NCI-H2196 treated with DMSO at 0.1 percent for 48 hours (cell line): ENCODE data around the gene IMMP2L.
"Not testable (repeated sequence)": the region's sequence is repeated elsewhere in the genome, so short reads cannot be mapped to it uniquely, and the experiment has no call there.

Source experiments
- DNase-seq: peaks from one replicate; lab custom pipeline; 2025; ENCODE audit not compliant: unreplicated experiment; lab: John Stamatoyannopoulos, UW

Gene IMMP2L

DNA sequence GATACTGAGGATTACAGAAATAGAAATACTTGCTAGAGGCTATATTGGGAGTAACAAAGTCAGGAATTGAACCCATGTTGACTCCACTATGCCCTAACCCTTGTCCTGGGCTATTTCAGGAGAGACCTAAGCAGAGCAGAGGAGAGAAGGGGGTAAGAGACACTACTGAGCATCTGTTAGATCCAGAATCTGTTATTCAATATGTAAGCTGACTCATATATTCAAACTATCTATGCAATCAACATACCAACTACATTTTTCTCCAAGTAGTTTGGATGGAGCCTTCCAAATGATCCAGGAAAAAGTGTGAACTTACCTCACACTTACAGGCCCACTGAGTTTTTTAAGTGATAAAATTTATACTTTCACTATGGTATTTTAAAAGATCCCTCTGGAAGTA is 216.1 kb downstream of the IMMP2L start:
- DNase-seq, result no peak

DNA sequence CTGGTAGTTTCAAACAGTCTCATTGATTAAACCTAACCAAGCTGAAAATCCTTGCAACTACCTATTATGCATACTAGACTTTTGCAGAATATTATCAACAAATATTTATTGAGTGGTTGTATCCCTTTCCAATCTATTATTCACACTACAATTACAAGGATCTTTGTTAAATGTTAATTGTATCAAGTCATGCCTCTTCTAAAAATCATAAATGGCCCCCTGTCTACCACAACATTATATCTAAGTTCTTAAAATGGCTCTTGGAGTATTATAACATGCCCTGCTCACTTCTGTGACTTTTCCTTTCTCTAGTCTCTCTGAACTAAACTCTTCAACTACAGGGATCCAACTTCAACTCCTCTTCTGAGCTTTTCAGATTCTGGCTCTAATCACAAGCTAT is 219.3 kb downstream of the IMMP2L start:
- no peak for DNase-seq

GRCh38 chr7:111339006-111339405 is 223.3 kb downstream of the IMMP2L start:
- DNase-seq, result no peak

- no peak for DNase-seq
These were observed 229.3 kb downstream of the IMMP2L start for GRCh38 chr7:111333010-111333409.

GRCh38 chr7:111330235-111330523 is 232.1 kb downstream of the IMMP2L start:
- DNase-seq, result no peak

DNA sequence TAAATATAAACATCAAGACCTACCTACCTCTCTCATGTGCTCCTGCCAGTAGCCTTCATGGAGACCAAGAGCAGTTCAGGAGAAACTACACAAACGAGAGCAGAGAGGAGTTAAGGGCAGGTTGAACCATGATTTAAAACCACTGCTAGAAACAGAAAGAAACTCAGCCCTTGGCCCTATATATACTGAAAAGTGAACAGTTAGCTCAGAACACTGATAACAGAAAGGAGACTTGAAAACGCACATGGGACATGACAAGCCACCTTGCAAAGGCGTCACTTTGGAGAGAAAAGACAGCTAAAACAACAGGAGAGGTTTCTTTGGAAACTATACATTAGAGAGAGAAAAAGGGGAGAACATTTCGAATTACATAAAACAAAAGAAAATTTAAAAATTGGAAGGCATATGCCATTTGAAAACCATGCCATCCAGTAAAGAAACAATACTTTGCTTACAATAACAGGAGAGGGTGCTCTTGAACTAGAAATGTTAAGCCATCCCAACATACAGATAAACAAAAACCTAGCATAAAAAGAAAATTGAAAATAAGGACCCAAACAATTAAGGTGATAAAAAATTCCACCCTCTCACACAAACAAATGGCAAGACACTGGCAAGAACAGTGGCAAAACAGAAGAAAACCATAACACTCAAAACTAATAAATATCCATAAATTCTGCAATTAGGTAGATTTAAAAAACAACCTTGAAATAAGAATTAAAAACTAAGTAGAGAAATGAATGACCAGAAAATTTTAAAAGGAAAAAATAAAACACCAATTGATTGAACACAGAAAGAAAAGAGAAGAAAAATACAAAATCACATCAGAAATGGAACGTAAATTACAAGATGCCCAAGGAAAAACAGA is 232.7 kb downstream of the IMMP2L start:
- DNase-seq, result no peak

GRCh38 chr7:111328487-111328886 is 233.8 kb downstream of the IMMP2L start:
- DNase-seq, result no peak

DNA sequence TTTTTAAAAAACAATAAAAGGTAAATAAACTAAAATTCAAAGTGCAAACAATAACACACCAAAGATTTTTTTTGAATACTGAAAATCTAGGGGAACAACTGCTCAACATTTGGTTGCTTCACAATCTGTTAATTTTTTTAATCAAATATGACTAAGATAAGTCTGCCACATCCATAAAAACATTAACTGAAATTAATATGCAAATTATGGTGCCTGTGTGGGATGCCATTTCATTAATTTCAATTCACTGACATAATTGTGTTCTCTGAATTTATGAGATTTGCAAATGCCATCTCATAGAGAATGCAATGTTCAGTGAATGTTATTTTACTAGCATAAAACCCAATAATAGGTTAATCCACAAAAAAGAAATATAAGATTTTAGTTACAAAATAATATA is 237.5 kb downstream of the IMMP2L start:
- DNase-seq, result no peak

- DNase-seq, result no peak
These were observed 238.1 kb downstream of the IMMP2L start for GRCh38 chr7:111324228-111324627.

DNA sequence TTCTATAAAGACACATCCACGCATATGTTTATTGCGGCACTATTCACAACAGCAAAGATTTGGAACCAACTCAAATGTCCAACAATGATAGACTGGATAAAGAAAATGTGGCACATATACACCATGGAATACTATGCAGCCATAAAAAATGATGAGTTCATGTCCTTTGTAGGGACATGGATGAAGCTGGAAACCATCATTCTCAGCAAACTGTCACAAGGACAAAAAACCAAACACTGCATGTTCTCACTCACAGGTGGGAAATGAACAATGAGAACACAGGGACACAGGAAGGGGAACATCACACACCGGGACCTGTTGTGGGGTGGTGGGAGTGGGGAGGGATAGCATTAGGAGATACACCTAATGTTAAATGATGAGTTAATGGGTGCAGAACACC is 238.6 kb downstream of the IMMP2L start:
- DNase-seq, result not testable (repeated sequence)

DNA sequence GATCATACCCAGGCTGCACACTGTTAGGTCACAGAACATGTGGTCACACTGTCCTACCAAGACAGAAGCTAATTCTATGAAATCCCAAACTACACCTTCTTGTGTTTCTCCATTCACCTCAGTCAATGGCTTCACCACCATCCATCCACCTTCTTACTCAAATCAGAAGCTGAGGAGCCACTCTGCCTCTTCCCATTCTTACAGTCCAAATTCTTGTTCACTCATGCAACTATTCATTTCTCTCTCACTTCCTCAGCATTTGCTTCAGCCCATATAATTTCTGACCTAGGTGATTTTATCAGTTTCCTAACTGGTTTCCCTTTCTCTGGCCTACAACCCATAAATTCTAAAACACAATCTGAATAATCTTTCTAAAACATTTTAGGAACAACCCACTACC is 242.2 kb downstream of the IMMP2L start:
- DNase-seq, result no peak

- DNase-seq, result no peak
These were observed 249.3 kb downstream of the IMMP2L start for GRCh38 chr7:111312966-111313365.

DNA sequence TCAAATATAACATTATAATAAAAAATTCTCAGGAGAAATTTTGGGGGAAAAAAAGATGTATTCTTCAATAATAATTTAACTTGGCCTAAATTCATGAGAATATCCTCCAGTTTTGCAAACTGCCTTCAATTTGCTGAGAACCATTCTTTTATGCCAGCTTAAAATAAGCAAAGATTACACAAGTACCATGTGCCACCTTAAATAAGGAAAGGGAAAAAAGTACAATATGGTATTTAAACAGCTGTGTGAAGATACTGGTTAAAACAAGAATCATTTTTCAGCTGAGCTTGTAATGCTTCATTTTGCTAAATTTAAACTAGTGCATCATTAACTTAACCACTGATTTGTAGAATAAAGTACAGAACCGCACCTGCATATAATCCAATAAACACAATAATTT is 253.6 kb downstream of the IMMP2L start:
- DNase-seq, result no peak

- DNase-seq, result no peak
These were observed 260.4 kb downstream of the IMMP2L start for GRCh38 chr7:111301891-111302290.

DNA sequence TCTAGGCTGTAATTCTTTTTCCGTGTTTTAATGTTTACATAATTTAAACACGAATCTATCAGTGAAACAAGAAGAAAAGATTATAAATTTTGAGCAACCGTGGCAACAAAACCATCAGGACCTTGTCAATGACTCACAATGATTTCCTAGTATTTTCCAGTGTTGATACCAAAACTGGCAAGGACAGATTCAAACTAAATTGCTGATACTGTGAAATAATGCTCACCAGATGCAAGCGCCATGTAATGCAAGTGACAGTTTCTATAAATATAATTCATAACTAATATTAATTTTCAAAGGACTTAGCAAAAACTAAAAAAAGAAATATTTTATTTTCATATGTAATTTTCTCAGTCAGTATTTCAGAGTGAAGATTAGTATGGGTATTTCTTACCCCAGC is 267.8 kb downstream of the IMMP2L start:
- no peak for DNase-seq

DNA sequence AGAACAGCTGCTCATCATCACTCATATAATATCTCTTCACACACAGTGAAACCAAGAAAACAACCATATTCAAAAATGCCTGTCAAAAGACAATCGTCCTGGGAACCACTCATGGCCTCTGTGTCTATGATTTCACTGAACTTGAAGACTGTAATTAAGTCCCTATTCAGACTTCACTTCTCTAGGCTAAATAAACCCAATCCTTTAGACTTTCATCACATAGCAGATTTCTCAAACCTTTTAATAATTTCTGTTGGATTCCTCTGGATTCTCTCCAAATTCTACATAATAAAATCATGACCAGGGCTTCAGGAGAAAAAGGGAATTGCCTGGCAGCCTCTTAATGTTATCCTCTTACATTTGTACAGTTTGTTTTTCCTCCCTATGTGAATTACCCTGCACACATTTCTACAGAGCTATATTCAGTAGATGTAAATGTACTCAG is 270.2 kb downstream of the IMMP2L start:
- no peak for DNase-seq

DNA sequence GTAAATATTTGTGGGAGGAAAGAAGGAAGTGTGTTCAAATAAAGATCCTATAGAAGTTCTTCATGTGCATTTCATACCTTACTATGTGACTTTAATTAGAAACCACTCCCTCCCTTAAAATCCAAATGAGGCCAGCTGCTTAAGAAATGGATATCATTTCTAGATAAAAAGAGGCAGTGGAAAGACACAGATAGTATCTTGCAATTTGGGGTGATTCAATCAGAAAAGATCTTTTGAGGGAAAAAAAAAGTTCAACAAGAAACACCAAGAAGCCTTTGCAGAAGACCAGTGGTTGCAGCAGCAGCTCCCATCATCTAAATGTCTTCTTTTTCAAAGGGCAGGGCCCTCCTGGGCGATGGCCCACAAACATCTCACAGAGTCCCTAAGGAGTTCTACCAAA is 271.3 kb downstream of the IMMP2L start:
- no peak for DNase-seq

DNA sequence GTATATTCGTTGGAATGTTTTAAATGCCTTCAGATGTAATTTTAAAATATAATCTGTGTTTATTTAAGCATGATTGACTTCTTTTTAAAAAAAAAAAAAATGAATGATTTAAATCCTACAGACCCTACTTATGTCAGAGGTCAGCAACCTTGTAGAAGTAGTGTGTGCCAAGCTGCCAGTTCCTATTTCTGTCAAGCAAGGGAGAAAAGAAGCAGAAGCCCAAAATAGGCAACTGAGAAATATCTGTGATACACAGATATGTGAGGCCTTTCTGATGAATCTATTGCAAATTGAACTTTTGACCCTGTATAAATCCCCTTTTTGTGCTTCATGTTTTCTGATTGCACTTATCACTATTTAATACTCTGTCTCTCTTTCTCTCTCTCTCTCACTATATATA is 271.9 kb downstream of the IMMP2L start:
- no peak for DNase-seq

DNA sequence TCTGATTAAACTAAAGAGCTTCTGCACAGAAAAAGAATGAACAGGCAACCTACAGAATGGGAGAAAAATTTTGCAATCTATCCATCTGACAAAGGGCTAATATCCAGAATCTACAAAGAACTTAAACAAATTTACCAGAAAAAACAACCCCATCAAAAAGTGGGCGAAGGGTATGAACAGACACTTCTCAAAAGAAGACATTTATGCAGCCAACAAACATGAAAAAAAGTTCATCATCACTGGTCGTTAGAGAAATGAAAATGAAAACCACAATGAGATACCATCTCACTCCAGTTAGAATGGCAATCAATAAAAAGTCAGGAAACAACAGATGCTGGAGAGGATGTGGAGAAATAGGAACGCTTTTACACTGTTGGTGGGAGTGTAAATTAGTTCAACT is 273.9 kb downstream of the IMMP2L start:
- not testable (repeated sequence) for DNase-seq

- DNase-seq, result no peak
These were observed 279.7 kb downstream of the IMMP2L start for GRCh38 chr7:111282626-111283025.

- no peak for DNase-seq
These were observed 287.4 kb downstream of the IMMP2L start for GRCh38 chr7:111274857-111275256.

DNA sequence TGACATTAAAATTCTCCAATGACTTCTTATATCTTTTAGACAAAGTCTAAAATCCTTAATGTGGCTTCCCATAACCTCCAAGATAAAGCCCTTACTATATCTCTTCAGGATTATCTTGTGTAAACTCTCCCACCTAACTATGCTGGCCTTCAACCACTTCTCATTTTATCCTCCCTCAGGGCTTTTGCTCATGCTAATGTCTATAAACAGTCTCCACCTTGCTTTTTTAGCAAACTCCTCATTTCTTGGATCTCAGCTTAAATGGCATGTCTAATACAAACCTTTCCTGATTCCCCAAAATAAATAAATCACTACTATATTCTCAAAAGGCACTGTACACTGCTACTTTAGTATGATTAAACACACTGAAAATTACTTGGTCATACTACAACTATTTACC is 290.2 kb downstream of the IMMP2L start:
- DNase-seq, result no peak

- not testable (repeated sequence) for DNase-seq
These were observed 291.5 kb downstream of the IMMP2L start for GRCh38 chr7:111270794-111271193.
